ENCODE measurements around the gene SKI.

The SKI gene

DNA sequence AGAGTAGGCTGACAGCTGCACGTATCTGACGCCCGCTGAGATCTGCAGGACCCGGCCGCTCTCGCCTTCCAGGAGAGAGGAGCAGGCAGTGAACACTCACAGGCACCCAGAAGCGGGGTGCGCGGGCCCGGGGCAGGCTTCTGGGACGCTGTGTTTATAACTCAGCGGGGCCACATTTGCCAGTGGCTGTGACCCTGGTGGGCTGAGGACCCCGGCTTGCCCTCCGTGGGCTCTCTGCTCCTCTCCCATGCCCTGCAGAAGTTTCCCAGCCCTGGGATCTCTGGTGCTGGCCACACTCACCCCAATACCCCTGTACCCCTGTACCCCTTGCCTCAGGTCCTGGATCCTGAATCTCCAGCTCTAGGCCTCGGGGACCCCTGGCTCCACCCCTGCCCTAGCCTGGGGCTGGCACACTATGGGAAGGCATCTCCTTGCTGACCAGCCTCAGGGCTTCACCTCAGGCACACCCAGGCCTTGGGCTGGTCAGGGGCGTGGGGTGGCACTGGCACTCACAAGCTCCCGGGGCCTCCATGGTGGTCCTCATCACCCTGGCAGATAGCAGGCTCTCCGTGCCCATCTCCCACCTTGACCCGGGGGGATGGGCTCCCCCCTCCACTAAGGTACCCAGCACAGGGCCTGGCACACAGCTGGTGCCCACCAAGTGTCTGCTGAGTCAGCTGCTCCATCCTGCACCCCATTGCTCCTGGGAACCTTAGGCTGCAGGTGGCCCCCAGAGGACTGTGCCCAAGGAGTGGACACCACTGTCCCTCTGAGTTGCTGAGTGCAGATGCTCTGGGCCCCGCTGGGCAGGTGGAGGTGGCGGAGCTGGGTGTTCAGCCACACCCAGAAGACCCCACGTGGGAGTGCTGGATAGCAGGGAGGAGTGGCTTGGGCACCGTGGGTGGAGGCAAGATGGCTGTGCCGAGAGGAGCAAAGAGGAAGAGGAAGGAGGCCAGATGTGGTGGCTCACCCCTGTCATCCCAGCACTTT, 130.8 kb downstream of the SKI start:
- DNase-seq = no peak

Data from NCI-H226 (cell line).